NCI-H1417 (cell line): Measurements from ENCODE around the gene NIPSNAP2.
A peak's percentile ranks its signal among the peaks of the same experiment; 100 is the strongest.
"Not testable (repeated sequence)": the region's sequence is repeated elsewhere in the genome, so short reads cannot be mapped to it uniquely, and the experiment has no call there.

Experiments used
- DNase-seq, 3 experiments: peaks; one replicate each; lab custom pipeline; 2025; lab: John Stamatoyannopoulos, UW

NIPSNAP2 gene

GRCh38 chr7:56047446-56048116 lies 83.2 kb downstream of the NIPSNAP2 start:
- not testable (repeated sequence) for DNase-seq

GRCh38 chr7:56048245-56048644 lies 83.9 kb downstream of the NIPSNAP2 start:
- no peak for DNase-seq

- peak; percentile 32 to 70 (median 34) for DNase-seq
These were observed 84.4 kb downstream of the NIPSNAP2 start for GRCh38 chr7:56048763-56049162.
